Hepatocyte (in vitro differentiated cells): ENCODE data around the gene CEP83.

ENCODE experiments used
- EZH2 ChIP-seq: fragments of 200-600 bp; sonication (generic); IDR thresholded peaks from 2 replicates; pipeline ENCODE4 v1.6.1; 2016; ENCODE audit warnings: antibody characterized with exemption, mild to moderate bottlenecking, borderline replicate concordance
- EZH2phosphoT487 ChIP-seq: fragments of 200-600 bp; sonication (generic); IDR thresholded peaks from one replicate; pipeline ENCODE4 v1.6.1; 2018; ENCODE audit warnings: antibody characterized with exemption, mild to moderate bottlenecking, low read depth, moderate library complexity; ENCODE audit not compliant: unreplicated experiment, severe bottlenecking
- TF ChIP-seq, protein P1 (sequence below): fragments of 200-600 bp; sonication (generic); IDR thresholded peaks from 2 replicates; pipeline ENCODE4 v1.5.1; 2016; ENCODE audit warnings: antibody characterized with exemption, mild to moderate bottlenecking; ENCODE audit not compliant: poor library complexity

DNA sequence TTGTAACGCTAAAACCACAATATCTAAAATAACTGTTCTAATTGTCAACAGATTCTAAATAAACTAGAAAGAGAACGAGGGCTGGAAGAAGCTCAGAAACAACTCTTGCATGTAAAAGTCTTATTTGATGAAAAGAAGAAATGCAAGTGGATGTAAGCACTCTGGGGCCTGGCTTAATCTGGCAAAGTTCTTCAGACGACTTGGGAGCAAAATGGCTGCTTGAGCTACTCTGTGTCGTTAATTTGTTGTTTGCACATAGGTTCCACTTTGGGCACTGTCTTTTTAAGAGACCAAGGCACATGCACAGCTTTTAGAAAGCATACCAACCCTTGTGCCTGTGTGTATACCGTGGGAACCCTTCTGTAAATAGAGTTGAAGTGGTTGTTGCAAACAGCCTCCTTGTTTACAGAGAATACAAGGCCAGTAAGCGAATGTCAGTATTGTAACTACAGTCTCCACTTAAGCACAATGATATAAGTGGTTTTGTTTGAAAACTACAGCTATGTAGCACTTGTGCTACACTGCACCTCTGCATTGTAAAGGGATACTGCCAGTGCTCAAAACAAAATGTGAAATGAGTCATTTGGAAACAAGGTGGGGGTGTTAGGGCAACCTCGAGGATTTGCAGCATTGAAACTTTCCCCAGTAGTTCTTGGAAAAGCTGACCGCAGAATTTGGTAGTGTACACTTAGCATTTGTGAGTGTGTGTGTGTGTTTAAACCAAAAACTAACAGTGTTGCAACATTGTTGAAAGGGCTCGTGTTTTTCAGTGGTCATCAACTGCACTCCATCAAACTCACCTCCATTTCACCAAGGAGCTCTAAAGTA, 154.3 kb downstream of the CEP83 start:
- TF ChIP-seq, protein P1, sequence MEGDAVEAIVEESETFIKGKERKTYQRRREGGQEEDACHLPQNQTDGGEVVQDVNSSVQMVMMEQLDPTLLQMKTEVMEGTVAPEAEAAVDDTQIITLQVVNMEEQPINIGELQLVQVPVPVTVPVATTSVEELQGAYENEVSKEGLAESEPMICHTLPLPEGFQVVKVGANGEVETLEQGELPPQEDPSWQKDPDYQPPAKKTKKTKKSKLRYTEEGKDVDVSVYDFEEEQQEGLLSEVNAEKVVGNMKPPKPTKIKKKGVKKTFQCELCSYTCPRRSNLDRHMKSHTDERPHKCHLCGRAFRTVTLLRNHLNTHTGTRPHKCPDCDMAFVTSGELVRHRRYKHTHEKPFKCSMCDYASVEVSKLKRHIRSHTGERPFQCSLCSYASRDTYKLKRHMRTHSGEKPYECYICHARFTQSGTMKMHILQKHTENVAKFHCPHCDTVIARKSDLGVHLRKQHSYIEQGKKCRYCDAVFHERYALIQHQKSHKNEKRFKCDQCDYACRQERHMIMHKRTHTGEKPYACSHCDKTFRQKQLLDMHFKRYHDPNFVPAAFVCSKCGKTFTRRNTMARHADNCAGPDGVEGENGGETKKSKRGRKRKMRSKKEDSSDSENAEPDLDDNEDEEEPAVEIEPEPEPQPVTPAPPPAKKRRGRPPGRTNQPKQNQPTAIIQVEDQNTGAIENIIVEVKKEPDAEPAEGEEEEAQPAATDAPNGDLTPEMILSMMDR, result no peak
- TF ChIP-seq EZH2 (no peak), EZH2phosphoT487 (no peak)
